Fibroblast of the aortic adventitia (primary cell): ENCODE measurements around the gene KATNAL2. TPM values are rescaled to one million over a fixed set of nuclear protein-coding genes. Genes with fewer than 3 reads are reported as not detected.

Experiments
- DNase-seq: peaks from one replicate; pipeline ENCODE4 v3.0.0-alpha.2; 2010; ENCODE audit warnings: low read depth
- H3K4me3 ChIP-seq: 2 replicates; pipeline ENCODE4 v1.5.1; 2011; ENCODE audit warnings: low read depth, mild to moderate bottlenecking, control low read depth, low read length, moderate library complexity
- total RNA-seq: library from RNA; depleted of rRNA; stranded (reverse); fragments of >200 nt; gene quantifications from 2 replicates; pipeline ENCODE4 v1.2.3, GENCODE V29; 2012; ENCODE audit warnings: low replicate concordance
- TF ChIP-seq, protein P1 (sequence below): IDR thresholded peaks from 2 replicates; pipeline ENCODE4 v1.5.1; 2011; ENCODE audit warnings: mild to moderate bottlenecking, low read length, control low read depth, inconsistent platforms; ENCODE audit not compliant: insufficient read depth

The KATNAL2 gene
- total RNA-seq, 1 donor = 2.7 TPM

- DNase-seq = no peak
- no peak overlapping the region for H3K4me3 ChIP-seq
- TF ChIP-seq, protein P1, sequence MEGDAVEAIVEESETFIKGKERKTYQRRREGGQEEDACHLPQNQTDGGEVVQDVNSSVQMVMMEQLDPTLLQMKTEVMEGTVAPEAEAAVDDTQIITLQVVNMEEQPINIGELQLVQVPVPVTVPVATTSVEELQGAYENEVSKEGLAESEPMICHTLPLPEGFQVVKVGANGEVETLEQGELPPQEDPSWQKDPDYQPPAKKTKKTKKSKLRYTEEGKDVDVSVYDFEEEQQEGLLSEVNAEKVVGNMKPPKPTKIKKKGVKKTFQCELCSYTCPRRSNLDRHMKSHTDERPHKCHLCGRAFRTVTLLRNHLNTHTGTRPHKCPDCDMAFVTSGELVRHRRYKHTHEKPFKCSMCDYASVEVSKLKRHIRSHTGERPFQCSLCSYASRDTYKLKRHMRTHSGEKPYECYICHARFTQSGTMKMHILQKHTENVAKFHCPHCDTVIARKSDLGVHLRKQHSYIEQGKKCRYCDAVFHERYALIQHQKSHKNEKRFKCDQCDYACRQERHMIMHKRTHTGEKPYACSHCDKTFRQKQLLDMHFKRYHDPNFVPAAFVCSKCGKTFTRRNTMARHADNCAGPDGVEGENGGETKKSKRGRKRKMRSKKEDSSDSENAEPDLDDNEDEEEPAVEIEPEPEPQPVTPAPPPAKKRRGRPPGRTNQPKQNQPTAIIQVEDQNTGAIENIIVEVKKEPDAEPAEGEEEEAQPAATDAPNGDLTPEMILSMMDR = no peak
Observed at GRCh38 chr18:46910856-46911255, 6.5 kb upstream of the KATNAL2 start.

DNA sequence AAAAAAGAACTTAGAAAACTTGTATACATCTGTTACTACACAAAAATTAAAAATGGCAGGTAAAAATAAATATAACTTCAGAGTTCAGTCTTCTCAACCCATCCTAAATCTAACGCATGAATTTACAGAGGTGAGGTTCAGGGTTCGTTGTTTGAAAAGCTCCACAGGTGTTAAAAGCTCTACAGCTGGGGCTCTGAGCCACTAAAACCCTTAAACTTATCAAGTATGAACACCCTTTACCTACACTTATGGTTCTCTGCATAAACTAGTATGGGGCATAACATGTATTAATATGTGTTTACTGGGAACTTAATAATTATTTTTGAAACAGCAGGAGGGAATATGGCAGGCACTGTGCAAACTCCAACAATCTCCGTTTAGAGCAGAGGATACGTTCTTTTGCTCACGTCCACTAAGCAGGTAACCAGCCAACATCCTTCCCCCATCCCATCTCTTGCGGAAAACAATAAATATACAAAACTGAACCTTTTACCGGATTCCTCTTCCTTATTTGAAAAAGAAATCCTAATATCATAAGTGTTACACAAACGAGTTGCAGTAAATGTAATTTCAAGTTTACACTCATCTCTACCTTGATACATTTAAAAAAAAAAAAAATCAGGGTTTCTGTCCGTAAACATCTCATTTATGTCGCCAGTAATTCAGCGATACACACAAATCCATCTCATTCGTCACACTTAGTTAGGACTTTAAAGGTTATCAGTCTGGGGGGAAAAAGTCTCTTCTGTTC, 1.4 kb upstream of the KATNAL2 start:
- H3K4me3 ChIP-seq = peak overlapping the region; percentile 88
- TF ChIP-seq, protein P1 = no peak
- peak; percentile 2 for DNase-seq

GRCh38 chr18:46916551-46917107, 773 bp upstream of the KATNAL2 start:
- TF ChIP-seq, protein P1 = no peak
- H3K4me3 ChIP-seq = peak overlapping the region; percentile 88
- DNase-seq = peak; percentile 42

DNA sequence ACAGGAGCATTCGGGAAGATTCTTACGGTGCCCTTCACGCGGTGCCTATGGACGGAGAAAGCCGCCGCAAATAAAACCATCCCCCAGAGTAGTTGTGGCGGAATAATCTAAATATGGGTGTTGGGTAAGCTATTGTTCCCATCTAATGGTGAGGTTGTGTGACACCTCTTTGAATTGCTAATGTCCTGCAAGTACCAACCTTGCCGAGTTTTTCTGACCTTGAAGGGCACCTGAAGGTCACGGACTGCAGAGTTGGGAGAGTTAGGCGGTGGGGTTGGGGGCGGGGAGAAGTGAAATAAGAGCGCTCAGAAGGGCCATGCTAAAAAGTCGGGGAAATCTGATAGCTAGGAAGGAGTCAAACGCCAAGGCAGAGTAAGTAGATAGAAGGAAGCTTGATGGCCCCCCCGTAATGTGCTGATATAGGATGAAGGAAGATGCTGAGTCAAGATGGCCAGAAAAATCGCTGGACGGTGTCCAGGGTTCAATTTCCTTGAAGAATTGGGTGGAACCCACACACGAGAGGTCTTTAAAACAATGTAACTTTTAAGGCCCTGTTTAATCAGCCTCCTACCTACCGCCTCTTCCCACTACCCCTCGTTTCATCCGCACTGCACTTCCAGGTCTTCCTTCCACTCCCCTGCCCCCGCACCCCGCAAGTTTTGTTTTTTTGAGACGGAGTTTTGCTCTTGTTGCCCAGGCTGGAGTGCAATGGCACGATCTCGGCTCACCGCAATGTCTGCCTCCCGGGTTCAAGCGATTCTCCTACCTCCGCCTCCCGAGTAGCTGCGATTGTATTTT, 600 bp downstream of the KATNAL2 start:
- peak; percentile 38 for DNase-seq
- TF ChIP-seq, protein P1 = no peak
- peak overlapping the region; percentile 88 for H3K4me3 ChIP-seq

- TF ChIP-seq, protein P1 = no peak
- no peak for DNase-seq
- H3K4me3 ChIP-seq = no peak overlapping the region
Observed at GRCh38 chr18:46920067-46920466, 2.7 kb downstream of the KATNAL2 start.

DNA sequence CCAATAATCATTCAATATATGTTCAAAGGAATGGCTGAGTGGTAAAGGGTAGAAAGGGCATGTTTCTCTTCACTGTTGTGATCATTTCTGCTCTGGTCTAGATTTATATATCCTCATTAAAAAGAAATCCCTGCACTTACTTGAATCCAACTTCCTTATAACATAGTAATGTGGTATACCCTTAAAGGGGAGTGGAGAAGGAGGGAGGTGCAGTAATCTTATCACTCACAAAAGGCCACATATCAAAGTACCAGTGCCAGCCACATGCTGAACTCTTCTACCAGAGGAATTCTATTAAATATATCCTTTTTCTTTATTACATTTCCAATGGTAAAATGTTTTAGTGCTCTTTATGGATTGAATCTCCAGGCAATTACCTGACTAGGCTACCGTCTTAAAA, 3.3 kb downstream of the KATNAL2 start:
- no peak overlapping the region for H3K4me3 ChIP-seq
- no peak for DNase-seq
- TF ChIP-seq, protein P1 = no peak
